NCI-H1417 (cell line): ENCODE results near the gene KIAA1614.

Experiments used
- DNase-seq, 3 experiments: peaks; one replicate each; lab custom pipeline; 2025; lab: John Stamatoyannopoulos, UW

KIAA1614 gene, protein sequence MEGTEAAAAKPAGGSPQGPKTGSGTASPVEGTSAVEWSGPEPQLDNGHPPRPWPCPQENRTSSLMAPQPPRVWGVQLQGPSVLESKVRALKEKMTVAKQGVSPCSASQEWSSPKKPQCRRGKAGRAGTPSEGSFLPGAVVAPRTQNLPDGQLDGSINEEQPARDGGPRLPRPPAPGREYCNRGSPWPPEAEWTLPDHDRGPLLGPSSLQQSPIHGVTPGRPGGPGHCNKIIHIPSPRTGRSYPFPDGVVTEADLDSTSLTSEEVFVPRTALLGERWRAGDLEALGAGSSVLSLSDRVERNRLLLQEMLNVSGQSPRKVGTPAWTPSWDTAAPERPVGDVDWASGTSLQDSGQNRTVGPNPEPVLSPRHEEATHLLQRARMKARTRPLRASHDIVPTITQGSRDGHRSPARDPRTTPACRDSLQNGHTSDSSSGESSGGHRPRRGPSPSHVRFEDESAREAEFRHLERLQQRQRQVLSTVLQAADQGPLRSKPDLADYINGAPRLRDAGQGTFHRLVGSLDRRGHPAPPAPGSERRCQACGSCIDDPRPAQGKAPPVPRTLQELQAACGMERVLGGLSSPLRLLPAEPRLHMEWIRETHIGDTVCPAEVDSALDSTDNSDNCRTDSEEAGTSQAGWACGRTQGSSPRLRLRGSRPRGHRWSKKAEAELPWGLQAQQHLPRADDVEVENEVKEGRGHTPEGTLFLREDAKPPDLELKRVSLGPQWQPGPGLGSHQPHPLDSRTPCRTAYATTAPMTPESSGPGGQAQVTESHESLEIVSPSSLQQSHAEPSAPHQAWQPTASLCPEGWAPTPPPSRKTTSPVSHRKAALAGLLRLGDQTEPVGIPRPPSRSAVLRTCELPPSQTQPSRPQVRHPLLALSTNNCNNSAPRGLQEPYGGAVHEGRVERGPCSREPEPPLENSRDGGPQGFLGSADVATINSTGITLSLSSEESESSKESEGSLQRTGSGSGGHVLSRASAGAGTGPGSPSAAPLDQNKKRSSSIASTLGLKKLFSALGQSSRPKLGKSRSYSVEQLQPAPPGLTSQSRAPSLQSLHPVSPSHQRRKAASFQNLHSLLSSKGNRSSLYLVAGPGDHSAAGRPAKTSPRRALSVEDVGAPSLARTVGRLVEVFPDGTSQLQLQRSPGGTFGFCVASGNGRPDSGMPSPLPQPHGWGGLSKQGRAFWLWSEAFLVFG

DNA sequence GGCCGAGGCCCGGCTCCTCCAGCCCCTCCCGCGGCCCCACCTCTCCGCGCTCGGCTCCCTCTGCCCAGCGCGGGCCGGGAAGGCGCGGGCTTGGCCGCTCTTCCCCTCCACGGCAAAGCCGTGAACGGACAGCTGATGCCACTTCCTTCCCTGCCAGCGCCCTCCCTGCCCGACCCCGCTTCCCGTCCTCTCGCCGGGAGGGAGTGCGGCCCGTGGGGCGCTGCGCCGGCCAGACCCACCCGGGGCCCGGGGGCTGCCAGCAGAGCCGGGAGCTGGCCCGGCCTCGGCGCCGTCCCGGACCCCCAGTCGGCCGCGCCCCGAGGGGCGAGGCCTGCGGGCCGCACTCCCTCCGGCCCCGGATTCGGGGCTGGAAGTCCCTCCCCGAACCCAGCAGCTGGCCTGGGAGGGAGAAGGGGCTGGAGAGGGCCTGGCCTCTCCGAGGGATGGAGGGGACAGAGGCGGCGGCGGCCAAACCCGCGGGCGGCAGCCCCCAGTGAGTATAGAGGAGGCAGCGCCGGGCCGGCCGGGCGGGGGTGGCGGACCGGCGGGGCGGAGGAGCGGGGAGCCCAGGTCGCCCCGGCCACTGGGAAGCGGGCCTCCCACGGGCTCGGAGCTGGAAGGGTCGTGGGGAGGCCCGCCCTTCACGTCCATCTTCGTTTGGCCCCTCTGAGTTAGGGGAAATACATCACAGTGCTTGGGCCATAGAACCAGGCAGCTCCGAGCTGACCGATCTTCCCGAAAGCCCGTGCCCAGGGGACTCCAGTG is at the start of gene KIAA1614:
TSS of gene KIAA1614 (plus strand) at position 97 of the 765 bp plus-strand sequence. CDS start at position 444, 347 bp downstream.
- no peak for DNase-seq

GRCh38 chr1:180863158-180863775 is 49.4 kb upstream of the KIAA1614 start:
- DNase-seq = peak; percentile 57 to 87 (median 86)

GRCh38 chr1:180881806-180882509 is 30.7 kb upstream of the KIAA1614 start:
- DNase-seq = peak; percentile 17 to 71 (median 68)

- no peak for DNase-seq
Observed at GRCh38 chr1:180884588-180885300, 28.0 kb upstream of the KIAA1614 start.

DNA sequence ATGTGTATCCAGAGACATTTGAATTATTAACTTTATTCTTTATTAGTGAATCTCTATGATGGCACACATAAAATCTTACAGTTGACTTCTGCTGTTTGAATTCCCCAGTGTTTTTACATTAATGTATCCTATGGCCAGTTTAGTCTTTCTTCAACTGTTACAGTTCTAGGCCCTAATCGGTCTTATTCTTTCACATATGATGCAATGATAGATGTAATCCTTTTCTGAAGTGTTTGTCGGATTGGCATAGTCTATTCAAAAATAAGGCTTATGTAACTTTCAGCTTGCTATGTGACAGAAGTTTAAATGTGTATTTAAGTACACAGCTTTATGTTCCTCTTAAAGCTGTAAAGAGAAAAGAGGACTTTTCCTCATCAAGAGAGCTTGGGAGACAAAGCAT is 26.4 kb upstream of the KIAA1614 start:
- DNase-seq = no peak

DNA sequence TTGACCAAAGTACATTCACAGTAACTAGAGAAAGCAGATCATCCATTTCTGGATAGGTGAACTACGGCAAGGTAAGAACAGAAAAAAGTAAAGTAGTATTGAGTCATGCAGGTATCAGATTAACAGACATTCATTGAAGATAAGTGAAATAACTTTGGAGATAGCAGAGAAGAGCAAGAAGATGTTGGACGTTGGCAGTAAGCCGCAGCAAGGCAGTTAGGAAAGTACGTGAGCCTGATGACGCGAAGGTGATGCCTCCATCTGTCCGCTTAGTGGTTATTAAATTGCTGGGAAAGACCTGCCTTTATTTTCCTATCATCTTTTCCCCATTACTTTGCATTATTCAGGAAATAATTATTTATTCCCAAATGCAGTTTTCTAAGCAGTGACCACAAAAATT is 24.9 kb upstream of the KIAA1614 start:
- DNase-seq = no peak

GRCh38 chr1:180888870-180889269 is 23.8 kb upstream of the KIAA1614 start:
- no peak for DNase-seq

GRCh38 chr1:180889325-180889724 is 23.4 kb upstream of the KIAA1614 start:
- no peak for DNase-seq

DNA sequence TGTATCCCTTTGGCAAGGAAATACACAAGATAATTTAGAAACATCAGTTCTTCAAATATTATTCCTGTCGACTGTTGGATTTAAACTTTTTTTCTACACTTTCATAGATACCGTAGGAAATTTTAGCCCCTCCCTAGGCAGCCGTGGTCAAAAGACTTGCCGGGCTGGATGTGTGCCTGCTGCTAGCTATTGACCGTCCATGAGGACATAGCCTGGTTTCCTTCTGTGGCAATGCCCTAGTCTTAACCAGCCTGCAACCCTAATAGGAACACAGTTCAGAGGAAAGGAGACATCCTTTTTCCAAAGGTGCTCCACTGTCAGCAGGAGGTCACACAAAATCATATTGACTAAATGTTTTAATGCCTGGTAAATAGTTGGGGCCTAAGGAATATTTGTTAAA is 20.4 kb upstream of the KIAA1614 start:
- DNase-seq = no peak

DNA sequence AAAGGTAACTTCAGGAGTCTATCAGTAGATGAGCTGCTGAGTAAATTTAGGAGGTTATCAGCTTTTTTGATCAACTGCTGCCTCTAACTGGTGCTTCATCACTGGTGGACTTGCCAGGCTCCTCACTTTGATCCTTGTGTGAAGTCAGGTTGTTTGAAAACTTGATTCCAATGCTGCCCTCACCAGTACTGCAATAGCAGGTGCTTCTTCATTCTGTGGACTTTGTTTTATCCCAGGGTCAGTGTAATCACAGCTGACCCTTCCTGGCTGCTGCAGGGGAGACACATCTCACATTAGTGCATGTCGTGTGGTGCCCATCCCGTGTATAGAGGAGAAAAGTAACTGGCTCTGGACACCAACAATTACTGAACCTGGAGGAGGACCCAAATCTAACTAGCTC is 20.0 kb upstream of the KIAA1614 start:
- DNase-seq = no peak

DNA sequence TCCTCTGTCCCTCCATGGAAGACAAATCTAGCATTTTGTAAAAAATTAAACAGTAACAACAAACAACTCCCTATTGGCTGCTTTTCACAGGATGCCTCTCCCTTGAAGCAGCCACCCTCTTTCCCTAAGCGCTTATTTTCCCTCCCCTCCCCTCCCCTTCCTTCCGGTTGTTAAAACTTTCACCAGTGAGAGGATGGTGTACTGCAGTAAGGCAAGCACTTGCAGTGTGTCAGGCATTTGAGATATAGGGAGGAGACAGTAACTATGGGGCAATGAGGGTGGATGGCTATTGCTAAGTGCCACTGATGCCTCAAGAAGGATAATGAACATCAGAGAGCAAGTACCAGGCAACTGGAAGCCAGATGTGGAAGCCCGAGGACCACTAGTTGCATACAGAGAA is 19.1 kb upstream of the KIAA1614 start:
- no peak for DNase-seq

GRCh38 chr1:180896161-180896560 is 16.5 kb upstream of the KIAA1614 start:
- DNase-seq = no peak

DNA sequence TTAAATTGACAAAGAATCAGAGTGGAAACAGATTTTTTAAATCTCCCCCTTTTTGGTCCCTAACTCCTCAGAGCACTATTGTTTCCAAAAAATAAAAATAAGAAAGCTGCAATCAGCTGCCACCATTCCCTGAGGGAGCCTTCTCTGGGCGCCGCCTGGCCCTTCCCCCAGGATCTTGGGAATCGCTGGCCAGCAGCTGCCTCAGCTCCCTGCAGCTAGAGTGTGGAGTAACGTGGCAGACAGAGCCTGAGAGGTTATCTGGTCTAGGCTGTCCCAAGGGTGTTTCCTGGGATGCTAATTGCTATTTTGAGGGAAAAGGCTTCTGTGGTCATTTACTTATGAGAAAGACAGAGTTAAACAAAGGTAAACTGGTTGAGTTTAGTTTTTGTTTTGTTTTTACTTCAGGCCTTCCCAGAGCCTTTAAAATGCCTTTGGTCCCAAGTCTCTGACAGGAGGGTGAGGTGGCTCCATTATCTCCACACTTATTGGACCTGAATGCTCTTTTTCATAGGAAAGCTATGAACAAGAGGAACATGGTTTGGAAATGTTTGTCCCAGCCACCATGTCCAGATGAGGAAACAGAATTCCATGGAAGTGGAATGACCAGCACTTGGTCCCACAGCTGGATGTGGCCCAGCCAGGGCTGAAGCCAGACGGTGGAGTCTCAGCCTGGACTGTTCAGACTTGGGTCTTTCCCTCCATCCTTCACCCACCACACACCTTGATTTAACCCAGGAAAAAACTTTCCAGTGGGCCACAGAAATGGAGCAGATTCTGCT is 14.1 kb upstream of the KIAA1614 start:
- peak in 1 of 3 experiments; percentile 20 for DNase-seq

DNA sequence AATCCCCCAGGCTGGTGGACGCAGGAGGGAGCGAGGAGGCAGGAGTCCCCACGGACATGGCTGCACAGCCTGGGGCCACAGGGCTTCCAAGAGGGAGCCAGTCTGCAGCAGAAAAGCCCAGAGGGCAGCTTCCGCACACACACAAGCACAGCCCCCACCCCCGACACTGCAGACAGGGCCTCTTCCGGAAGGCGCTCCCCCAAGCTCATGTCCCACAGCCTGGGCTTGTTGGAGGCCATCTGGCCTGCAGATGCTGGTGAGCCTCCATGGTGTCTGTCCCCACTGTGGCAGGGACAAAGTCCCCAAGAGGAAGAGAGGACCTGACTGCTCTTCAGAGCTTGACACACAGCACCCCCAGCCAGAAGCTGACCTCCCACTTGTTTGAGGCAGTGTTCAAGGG is 13.4 kb upstream of the KIAA1614 start:
- no peak for DNase-seq

- DNase-seq = no peak
Observed at GRCh38 chr1:180901076-180901990, 11.4 kb upstream of the KIAA1614 start.

GRCh38 chr1:180902541-180902940 is 10.2 kb upstream of the KIAA1614 start:
- DNase-seq = no peak

DNA sequence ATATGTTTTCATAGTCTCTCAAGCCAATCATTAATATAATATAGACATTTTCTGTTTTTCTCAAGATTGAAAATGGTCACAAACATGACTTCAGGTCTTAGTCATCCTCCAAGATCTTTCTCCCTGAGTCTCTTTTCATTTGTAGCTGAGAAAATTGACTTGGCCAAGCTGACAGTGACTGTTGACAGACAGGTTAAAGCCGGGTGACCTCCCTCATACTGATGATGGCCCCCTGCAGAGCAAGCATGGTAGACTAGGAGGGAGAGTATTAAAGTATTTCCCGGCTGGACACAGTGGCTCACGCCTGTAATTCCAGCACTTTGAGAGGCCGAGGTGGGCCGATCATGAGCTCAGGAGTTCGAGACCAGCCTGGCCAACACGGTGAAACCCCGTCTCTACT is 6.8 kb upstream of the KIAA1614 start:
- DNase-seq = no peak

- DNase-seq = no peak
Observed at GRCh38 chr1:180906511-180906910, 6.2 kb upstream of the KIAA1614 start.
